HCT116 (cell line): Measurements from ENCODE around the gene DYNC2LI1. TPM values are rescaled to one million over a fixed set of nuclear protein-coding genes. Genes with fewer than 3 reads are reported as not detected.

ENCODE experiments used
- ATAC-seq: fragments of 200-7000 bp; cut with Tn5 transposase; 2 replicates; pipeline ENCODE4 v1.9.1; 2020; ENCODE audit warnings: mild to moderate bottlenecking, moderate library complexity
- BruUV-seq: library from RNA; stranded (reverse); fragments of 400-500 nt; replicated peaks from 2 replicates; lab custom pipeline; 2021; lab: Mats Ljungman, UMichigan
- CTCF ChIA-PET: fragments of 300-600 bp; sonication (Branson Sonifier 250); formaldehyde crosslinking; loops from one replicate; lab custom pipeline; 2021; ENCODE audit warnings: antibody characterized with exemption; lab: Charles Lee
- POLR2A ChIA-PET: fragments of 300-600, 350-600 bp; sonication (Branson Sonifier 250); formaldehyde crosslinking; loops from one replicate; lab custom pipeline; 2021; ENCODE audit warnings: antibody characterized with exemption; lab: Charles Lee
- RAD21 ChIA-PET, 2 experiments: fragments of 300-600 bp; sonication (Branson Sonifier 250); formaldehyde crosslinking; loops; one replicate each; lab custom pipeline; 2023; ENCODE audit warnings: low total read pairs in 2 of 2; ENCODE audit not compliant: uncharacterized antibody in 2 of 2, unreplicated experiment in 2 of 2, low non-redundant PET in 1 of 2; lab: Charles Lee
- DNase-seq: peaks from one replicate; pipeline ENCODE4 v3.0.0-alpha.2; 2010; ENCODE audit warnings: low read depth, low spot score
- H2AFZ ChIP-seq: fragments of 200-600 bp; shearing (Covaris generic), sonication (generic); 2 replicates; pipeline ENCODE4 v1.6.1; 2017; ENCODE audit warnings: low read depth, mixed run types, mixed read lengths, antibody characterized with exemption, low read length; ENCODE audit not compliant: poor library complexity, severe bottlenecking
- H3K27ac ChIP-seq: 2 replicates; pipeline ENCODE4 v1.5.1; 2012; ENCODE audit warnings: low read depth, low read length
- H3K27me3 ChIP-seq: fragments of 200-600 bp; sonication (generic); 2 replicates; pipeline ENCODE4 v1.6.1; 2016; ENCODE audit warnings: mixed run types, low read length, mixed read lengths; ENCODE audit not compliant: insufficient read depth
- H3K36me3 ChIP-seq, 2 experiments: fragments of 200-500 bp in 1 of 2; fragments of 200-600 bp in 1 of 2; sonication (Bioruptor generic) in 1 of 2; sonication (generic) in 1 of 2; 2 replicates each; pipeline versions ENCODE4 v1.5.1 to v1.6.1; 2014 to 2016; ENCODE audit warnings: low read length in 2 of 2, inconsistent platforms in 1 of 2, mixed read lengths in 1 of 2, mixed run types in 1 of 2; ENCODE audit not compliant: insufficient read depth in 2 of 2, control insufficient read depth in 1 of 2
- H3K4me1 ChIP-seq, 2 experiments: fragments of 200-600 bp in 1 of 2; sonication (generic) in 1 of 2; 2 replicates each; pipeline versions ENCODE4 v1.5.1 to v1.6.1; 2012 to 2017; ENCODE audit warnings: low read length in 2 of 2, inconsistent platforms in 1 of 2, mild to moderate bottlenecking in 1 of 2, mixed read lengths in 1 of 2, mixed run types in 1 of 2, moderate library complexity in 1 of 2; ENCODE audit not compliant: insufficient read depth in 2 of 2, control insufficient read depth in 1 of 2
- H3K4me2 ChIP-seq: fragments of 200-600 bp; sonication (generic); 2 replicates; pipeline ENCODE4 v1.6.1; 2017; ENCODE audit warnings: mixed run types, low read length, mixed read lengths
- H3K4me3 ChIP-seq, 2 experiments: fragments of 200-600 bp in 1 of 2; sonication (generic) in 1 of 2; replicated peaks in 1 of 2; 2 replicates each; pipeline ENCODE4 v1.5.1; 2011 to 2016; ENCODE audit warnings: low read length in 2 of 2, control low read depth in 1 of 2, low read depth in 1 of 2, mild to moderate bottlenecking in 1 of 2, mixed read lengths in 1 of 2, mixed run types in 1 of 2
- H3K79me2 ChIP-seq: fragments of 200-600 bp; sonication (generic); 2 replicates; pipeline ENCODE4 v1.6.1; 2017; ENCODE audit warnings: mild to moderate bottlenecking, mixed run types, low read length, moderate library complexity, mixed read lengths; ENCODE audit not compliant: insufficient read depth
- H3K9ac ChIP-seq: fragments of 200-600 bp; sonication (generic); 2 replicates; pipeline ENCODE4 v1.6.1; 2016; ENCODE audit warnings: low read length, mixed read lengths
- H3K9me2 ChIP-seq: fragments of 200-600 bp; sonication (generic), shearing (Covaris generic); 2 replicates; pipeline ENCODE4 v1.6.1; 2017; ENCODE audit warnings: mixed run types, mild to moderate bottlenecking, moderate library complexity; ENCODE audit not compliant: insufficient read depth
- H3K9me3 ChIP-seq, 2 experiments: fragments of 200-500 bp in 1 of 2; fragments of 200-600 bp in 1 of 2; sonication (Bioruptor generic) in 1 of 2; sonication (generic) in 1 of 2; 2 replicates each; pipeline ENCODE4 v1.6.1; 2014 to 2017; ENCODE audit warnings: low read length in 2 of 2, mixed read lengths in 2 of 2, inconsistent platforms in 1 of 2, low read depth in 1 of 2, mild to moderate bottlenecking in 1 of 2, mixed run types in 1 of 2, moderate library complexity in 1 of 2; ENCODE audit not compliant: control insufficient read depth in 1 of 2, insufficient read depth in 1 of 2
- H4K20me1 ChIP-seq: fragments of 200-600 bp; sonication (generic), shearing (Covaris generic); 2 replicates; pipeline ENCODE4 v1.6.1; 2017; ENCODE audit warnings: mixed run types, mild to moderate bottlenecking, moderate library complexity; ENCODE audit not compliant: insufficient read depth
- CBX3 ChIP-seq: IDR thresholded peaks from 2 replicates; pipeline ENCODE4 v1.6.1; 2012; ENCODE audit warnings: low read depth
- CEBPB ChIP-seq: IDR thresholded peaks from 2 replicates; pipeline ENCODE4 v1.6.1; 2012; ENCODE audit warnings: low read depth
- EZH2 ChIP-seq: fragments of 200-600 bp; sonication (generic); IDR thresholded peaks from 2 replicates; pipeline ENCODE4 v1.6.1; 2017; ENCODE audit warnings: antibody characterized with exemption, mixed run types
- RAD21 ChIP-seq: IDR thresholded peaks from 2 replicates; pipeline ENCODE4 v1.6.1; 2012; ENCODE audit warnings: low read depth, mild to moderate bottlenecking
- TCF7L2 ChIP-seq: IDR thresholded peaks from 2 replicates; pipeline ENCODE4 v1.7.0; 2011; ENCODE audit warnings: borderline replicate concordance, inconsistent platforms; ENCODE audit not compliant: insufficient read depth, insufficient read length; ENCODE audit errors: extremely low read depth
- ZFX ChIP-seq: fragments of 450-650 bp; IDR thresholded peaks from 2 replicates; pipeline ENCODE4 v1.6.1; 2017
- intact Hi-C: fragments of 100-400 bp; cut with micrococcal nuclease; formaldehyde crosslinking; loops from 2 replicates; pipeline ENCODE4 v1.10.0; 2022
- total RNA-seq: library from RNA; stranded (reverse); gene quantifications from one replicate; pipeline ENCODE4 v1.2.1, GENCODE V29; 2021; ENCODE audit not compliant: unreplicated experiment
- TF ChIP-seq, protein P1 (sequence below): IDR thresholded peaks from 2 replicates; pipeline ENCODE4 v1.6.1; 2012
- TF ChIP-seq, protein P2 (sequence below): IDR thresholded peaks from 2 replicates; pipeline ENCODE4 v1.6.1; 2012; ENCODE audit warnings: low read depth

Gene DYNC2LI1
- total RNA-seq, 1 experiment from 2014 or later, result 16.7 TPM

- BruUV-seq, result no TSS peak
- Histone ChIP-seq H3K4me3 (no peak overlapping the region), H4K20me1 (no peaks in the 10 kb centered on the region), H3K9me3 (no peaks in the 10 kb centered on the region), H3K79me2 (no peaks in the 10 kb centered on the region), H3K36me3 (no peaks in the 10 kb centered on the region), H2AFZ (no peak overlapping the region), H3K27ac (no peak overlapping the region), H3K9ac (no peak overlapping the region), H3K4me1 (peaks cover 6 to 7% of the 10 kb centered on the region in 2 experiments; a peak in 1 of 4 replicates), H3K4me2 (no peak overlapping the region), H3K27me3 (no peaks in the 10 kb centered on the region), H3K9me2 (no peaks in the 10 kb centered on the region)
- DNase-seq (no peak), ATAC-seq (no peak)
- intact Hi-C loops, result no loop called here
- CTCF ChIA-PET, result no interaction called here
- RAD21 ChIA-PET, result no interaction called here
- POLR2A ChIA-PET, result no interaction called here
- no peak for TF ChIP-seq CEBPB
- TF ChIP-seq EZH2, result no peak
- TF ChIP-seq CBX3, result no peak
Observed at GRCh38 chr2:43748333-43748732, 25.5 kb upstream of the DYNC2LI1 start.

DNA sequence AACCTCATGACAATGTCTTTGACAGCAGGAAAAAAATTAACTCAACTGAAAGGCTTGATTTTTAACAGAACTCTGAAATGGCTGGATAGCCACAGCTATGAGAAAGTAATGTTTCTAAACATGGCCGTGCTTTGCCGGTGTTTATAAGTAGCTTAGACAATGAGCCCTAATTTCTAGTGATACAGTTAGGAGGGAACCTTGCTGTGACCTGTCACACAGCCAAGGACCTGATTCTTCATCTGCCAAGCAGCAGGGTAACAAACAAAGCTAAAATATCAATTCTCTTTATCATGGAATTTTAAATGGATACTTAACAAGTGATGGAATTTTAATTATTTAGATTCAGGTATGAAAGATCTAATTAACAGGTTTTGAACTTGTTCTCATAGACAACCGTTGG lies 24.3 kb upstream of the DYNC2LI1 start:
- Histone ChIP-seq H3K9me2 (no peaks in the 10 kb centered on the region), H2AFZ (no peak overlapping the region), H3K36me3 (no peaks in the 10 kb centered on the region), H3K4me3 (no peak overlapping the region), H3K4me2 (no peak overlapping the region), H3K27me3 (no peaks in the 10 kb centered on the region), H3K9me3 (no peaks in the 10 kb centered on the region), H3K27ac (no peak overlapping the region), H4K20me1 (no peaks in the 10 kb centered on the region), H3K4me1 (peaks cover 6 to 7% of the 10 kb centered on the region in 2 experiments; a peak in 1 of 4 replicates), H3K79me2 (no peaks in the 10 kb centered on the region), H3K9ac (no peak overlapping the region)
- DNase-seq, result no peak
- RAD21 ChIA-PET, result no interaction called here
- POLR2A ChIA-PET, result no interaction called here
- no peak for TF ChIP-seq RAD21
- TF ChIP-seq, protein P1, sequence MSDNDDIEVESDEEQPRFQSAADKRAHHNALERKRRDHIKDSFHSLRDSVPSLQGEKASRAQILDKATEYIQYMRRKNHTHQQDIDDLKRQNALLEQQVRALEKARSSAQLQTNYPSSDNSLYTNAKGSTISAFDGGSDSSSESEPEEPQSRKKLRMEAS, result no peak
- no peak for TF ChIP-seq ZFX
- no peak for TF ChIP-seq TCF7L2
- TF ChIP-seq CEBPB, result no peak
- TF ChIP-seq, protein P2, sequence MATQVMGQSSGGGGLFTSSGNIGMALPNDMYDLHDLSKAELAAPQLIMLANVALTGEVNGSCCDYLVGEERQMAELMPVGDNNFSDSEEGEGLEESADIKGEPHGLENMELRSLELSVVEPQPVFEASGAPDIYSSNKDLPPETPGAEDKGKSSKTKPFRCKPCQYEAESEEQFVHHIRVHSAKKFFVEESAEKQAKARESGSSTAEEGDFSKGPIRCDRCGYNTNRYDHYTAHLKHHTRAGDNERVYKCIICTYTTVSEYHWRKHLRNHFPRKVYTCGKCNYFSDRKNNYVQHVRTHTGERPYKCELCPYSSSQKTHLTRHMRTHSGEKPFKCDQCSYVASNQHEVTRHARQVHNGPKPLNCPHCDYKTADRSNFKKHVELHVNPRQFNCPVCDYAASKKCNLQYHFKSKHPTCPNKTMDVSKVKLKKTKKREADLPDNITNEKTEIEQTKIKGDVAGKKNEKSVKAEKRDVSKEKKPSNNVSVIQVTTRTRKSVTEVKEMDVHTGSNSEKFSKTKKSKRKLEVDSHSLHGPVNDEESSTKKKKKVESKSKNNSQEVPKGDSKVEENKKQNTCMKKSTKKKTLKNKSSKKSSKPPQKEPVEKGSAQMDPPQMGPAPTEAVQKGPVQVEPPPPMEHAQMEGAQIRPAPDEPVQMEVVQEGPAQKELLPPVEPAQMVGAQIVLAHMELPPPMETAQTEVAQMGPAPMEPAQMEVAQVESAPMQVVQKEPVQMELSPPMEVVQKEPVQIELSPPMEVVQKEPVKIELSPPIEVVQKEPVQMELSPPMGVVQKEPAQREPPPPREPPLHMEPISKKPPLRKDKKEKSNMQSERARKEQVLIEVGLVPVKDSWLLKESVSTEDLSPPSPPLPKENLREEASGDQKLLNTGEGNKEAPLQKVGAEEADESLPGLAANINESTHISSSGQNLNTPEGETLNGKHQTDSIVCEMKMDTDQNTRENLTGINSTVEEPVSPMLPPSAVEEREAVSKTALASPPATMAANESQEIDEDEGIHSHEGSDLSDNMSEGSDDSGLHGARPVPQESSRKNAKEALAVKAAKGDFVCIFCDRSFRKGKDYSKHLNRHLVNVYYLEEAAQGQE, result no peak
- ATAC-seq, result no peak
- CTCF ChIA-PET, result no interaction called here
- intact Hi-C loops, result no loop called here
- BruUV-seq, result no TSS peak
